ENCODE results near the gene TUBE1. TPM values are rescaled to one million over a fixed set of nuclear protein-coding genes. Genes with fewer than 3 reads are reported as not detected.

The TUBE1 gene
- total RNA-seq, 6 experiments from 2014 or later, result 9.8 to 15.5 (median 11.2) TPM

GRCh38 chr6:112039431-112039770 lies 47.9 kb downstream of the TUBE1 start:
- Mint-ChIP-seq H3K4me3 (peak overlapping the region; percentile 61; the same call in 1 of the 2 replicates), H3K27me3 (ENCODE audit: insufficient read depth) (no peaks in the 10 kb centered on the region), H3K4me1 (ENCODE audit: low read depth) (peaks cover 89% of the 10 kb centered on the region), H3K27ac (peak overlapping the region; percentile 81), H3K36me3 (ENCODE audit: low read depth) (no peaks in the 10 kb centered on the region), H3K9me3 (no peaks in the 10 kb centered on the region)
- TF ChIP-seq, protein P1, sequence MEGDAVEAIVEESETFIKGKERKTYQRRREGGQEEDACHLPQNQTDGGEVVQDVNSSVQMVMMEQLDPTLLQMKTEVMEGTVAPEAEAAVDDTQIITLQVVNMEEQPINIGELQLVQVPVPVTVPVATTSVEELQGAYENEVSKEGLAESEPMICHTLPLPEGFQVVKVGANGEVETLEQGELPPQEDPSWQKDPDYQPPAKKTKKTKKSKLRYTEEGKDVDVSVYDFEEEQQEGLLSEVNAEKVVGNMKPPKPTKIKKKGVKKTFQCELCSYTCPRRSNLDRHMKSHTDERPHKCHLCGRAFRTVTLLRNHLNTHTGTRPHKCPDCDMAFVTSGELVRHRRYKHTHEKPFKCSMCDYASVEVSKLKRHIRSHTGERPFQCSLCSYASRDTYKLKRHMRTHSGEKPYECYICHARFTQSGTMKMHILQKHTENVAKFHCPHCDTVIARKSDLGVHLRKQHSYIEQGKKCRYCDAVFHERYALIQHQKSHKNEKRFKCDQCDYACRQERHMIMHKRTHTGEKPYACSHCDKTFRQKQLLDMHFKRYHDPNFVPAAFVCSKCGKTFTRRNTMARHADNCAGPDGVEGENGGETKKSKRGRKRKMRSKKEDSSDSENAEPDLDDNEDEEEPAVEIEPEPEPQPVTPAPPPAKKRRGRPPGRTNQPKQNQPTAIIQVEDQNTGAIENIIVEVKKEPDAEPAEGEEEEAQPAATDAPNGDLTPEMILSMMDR (IDR thresholded peaks at IDR 0.05), result no peak
- no peak for DNase-seq

- Mint-ChIP-seq H3K4me3 (peak overlapping the region; percentile 61; the same call in 1 of the 2 replicates), H3K36me3 (ENCODE audit: low read depth) (no peaks in the 10 kb centered on the region), H3K27ac (peak overlapping the region; percentile 81), H3K9me3 (no peaks in the 10 kb centered on the region), H3K27me3 (ENCODE audit: insufficient read depth) (no peaks in the 10 kb centered on the region), H3K4me1 (ENCODE audit: low read depth) (peaks cover 84% of the 10 kb centered on the region)
- no peak for DNase-seq
- TF ChIP-seq, protein P1 (IDR thresholded peaks at IDR 0.05), result no peak
Measured at GRCh38 chr6:112038756-112039430, 48.4 kb downstream of the TUBE1 start.

DNA sequence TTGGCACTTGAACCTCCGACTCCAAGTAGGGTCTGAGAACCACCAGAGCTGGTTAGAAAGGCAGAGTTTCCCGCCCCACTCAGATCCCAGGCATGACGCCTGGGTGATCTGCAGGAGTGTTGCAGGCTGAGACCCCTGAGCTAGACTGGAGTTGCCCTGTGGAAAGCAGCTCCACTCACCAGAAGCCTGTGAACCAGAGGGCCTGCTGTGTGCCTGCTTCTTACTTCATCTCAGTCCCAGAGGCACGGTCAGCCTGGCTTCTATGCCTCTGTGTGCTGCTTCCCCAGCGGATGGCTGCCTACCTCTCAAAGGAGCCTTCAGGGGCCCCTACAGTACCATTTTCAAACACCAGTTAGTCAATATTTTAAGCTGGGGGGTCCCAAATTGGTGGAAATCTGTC lies 49.0 kb downstream of the TUBE1 start:
- no peaks in the 10 kb centered on the region for H3K27me3 Mint-ChIP-seq (ENCODE audit: insufficient read depth)
- TF ChIP-seq, protein P1 (IDR thresholded peaks at IDR 0.05), result no peak
- DNase-seq, result no peak
- peak overlapping the region; percentile 81 for H3K27ac Mint-ChIP-seq
- peaks cover 80% of the 10 kb centered on the region for H3K4me1 Mint-ChIP-seq (ENCODE audit: low read depth)
- no peaks in the 10 kb centered on the region for H3K9me3 Mint-ChIP-seq
- no peaks in the 10 kb centered on the region for H3K36me3 Mint-ChIP-seq (ENCODE audit: low read depth)
- H3K4me3 Mint-ChIP-seq, result peak overlapping the region; percentile 61

DNA sequence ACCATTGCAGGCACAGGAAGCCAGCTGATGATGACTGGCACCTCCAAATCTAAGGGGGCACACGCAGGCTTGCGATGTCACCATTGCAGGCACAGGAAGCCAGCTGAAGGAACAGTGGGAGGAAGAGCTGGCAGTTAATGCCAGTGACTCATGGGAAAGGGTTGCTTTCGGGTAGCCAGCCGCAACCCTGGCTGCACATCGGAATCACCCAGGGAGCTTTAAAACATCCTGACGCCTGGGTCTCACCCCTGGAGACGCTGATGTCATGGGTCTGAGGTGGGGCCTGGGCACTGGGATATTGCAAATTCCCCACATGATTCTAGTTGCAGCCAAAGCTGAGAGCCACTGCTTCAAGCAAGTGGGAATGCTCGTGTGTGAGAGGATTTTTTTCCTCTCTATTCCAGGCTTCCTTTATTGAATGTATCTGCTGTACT lies 49.5 kb downstream of the TUBE1 start:
- Mint-ChIP-seq H3K9me3 (no peaks in the 10 kb centered on the region), H3K27me3 (ENCODE audit: insufficient read depth) (no peaks in the 10 kb centered on the region), H3K4me1 (ENCODE audit: low read depth) (peaks cover 78% of the 10 kb centered on the region), H3K36me3 (ENCODE audit: low read depth) (no peaks in the 10 kb centered on the region), H3K4me3 (peak overlapping the region; percentile 61), H3K27ac (peak overlapping the region; percentile 81)
- DNase-seq, result peak; percentile 93
- TF ChIP-seq, protein P1 (IDR thresholded peaks at IDR 0.05), result no peak

DNA sequence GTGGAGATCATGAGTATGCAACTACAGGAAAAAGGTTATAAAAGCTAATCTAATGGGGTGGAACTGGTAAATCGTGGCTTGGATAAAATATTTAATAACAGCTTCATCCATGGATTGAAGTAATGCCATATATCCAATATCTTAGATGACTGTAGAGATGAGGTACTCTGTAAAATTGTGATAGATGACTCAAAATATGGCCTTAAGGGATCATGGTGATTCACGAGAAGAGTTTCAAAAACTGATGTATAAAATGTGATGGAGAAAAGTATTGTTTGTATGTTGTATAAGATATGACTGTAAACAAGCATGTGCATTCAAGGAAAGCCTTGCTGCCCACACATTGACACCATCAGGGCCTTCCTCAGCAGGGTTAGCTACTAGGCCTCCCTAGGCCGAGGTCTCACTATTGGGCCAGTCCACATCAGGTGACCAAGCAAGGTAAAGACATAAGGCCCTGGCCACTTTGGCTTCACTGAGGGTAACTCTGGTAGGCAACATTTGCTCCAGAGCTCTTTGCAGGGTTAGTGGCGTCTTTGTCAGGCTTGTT lies 51.1 kb downstream of the TUBE1 start:
- TF ChIP-seq, protein P1 (IDR thresholded peaks at IDR 0.05), result no peak
- H3K4me3 Mint-ChIP-seq, result no peak overlapping the region
- no peaks in the 10 kb centered on the region for H3K36me3 Mint-ChIP-seq (ENCODE audit: low read depth)
- peaks cover 63% of the 10 kb centered on the region for H3K4me1 Mint-ChIP-seq (ENCODE audit: low read depth)
- no peaks in the 10 kb centered on the region for H3K9me3 Mint-ChIP-seq
- peaks cover 2% of the 10 kb centered on the region; the same call in 1 of the 2 replicates for H3K27me3 Mint-ChIP-seq (ENCODE audit: insufficient read depth)
- H3K27ac Mint-ChIP-seq, result peak overlapping the region; percentile 68
- no peak for DNase-seq
